HUES48 (cell line): ENCODE results near the gene UBL7.

Experiments used
- H3K27ac ChIP-seq: one replicate; pipeline ENCODE4 v1.7.0; 2013; ENCODE audit warnings: low read depth, low read length, inconsistent platforms
- H3K27me3 ChIP-seq: 2 replicates; pipeline ENCODE4 v1.6.1; 2013; ENCODE audit warnings: mild to moderate bottlenecking, low read length; ENCODE audit not compliant: control insufficient read depth, insufficient read depth
- H3K36me3 ChIP-seq: 2 replicates; pipeline ENCODE4 v1.6.1; 2013; ENCODE audit warnings: low read length; ENCODE audit not compliant: control insufficient read depth, insufficient read depth
- H3K4me1 ChIP-seq: 2 replicates; pipeline ENCODE4 v1.6.1; 2013; ENCODE audit warnings: mild to moderate bottlenecking, low read length; ENCODE audit not compliant: control insufficient read depth, insufficient read depth
- H3K4me3 ChIP-seq: 2 replicates; pipeline ENCODE4 v1.5.1; 2013; ENCODE audit warnings: mild to moderate bottlenecking, low read depth, low read length
- H3K9ac ChIP-seq: 2 replicates; pipeline ENCODE4 v1.6.1; 2013; ENCODE audit warnings: mild to moderate bottlenecking, low read depth, low read length, moderate library complexity
- H3K9me3 ChIP-seq: 2 replicates; pipeline ENCODE4 v1.6.1; 2013; ENCODE audit warnings: low read length; ENCODE audit not compliant: control insufficient read depth, insufficient read depth

UBL7 gene

DNA sequence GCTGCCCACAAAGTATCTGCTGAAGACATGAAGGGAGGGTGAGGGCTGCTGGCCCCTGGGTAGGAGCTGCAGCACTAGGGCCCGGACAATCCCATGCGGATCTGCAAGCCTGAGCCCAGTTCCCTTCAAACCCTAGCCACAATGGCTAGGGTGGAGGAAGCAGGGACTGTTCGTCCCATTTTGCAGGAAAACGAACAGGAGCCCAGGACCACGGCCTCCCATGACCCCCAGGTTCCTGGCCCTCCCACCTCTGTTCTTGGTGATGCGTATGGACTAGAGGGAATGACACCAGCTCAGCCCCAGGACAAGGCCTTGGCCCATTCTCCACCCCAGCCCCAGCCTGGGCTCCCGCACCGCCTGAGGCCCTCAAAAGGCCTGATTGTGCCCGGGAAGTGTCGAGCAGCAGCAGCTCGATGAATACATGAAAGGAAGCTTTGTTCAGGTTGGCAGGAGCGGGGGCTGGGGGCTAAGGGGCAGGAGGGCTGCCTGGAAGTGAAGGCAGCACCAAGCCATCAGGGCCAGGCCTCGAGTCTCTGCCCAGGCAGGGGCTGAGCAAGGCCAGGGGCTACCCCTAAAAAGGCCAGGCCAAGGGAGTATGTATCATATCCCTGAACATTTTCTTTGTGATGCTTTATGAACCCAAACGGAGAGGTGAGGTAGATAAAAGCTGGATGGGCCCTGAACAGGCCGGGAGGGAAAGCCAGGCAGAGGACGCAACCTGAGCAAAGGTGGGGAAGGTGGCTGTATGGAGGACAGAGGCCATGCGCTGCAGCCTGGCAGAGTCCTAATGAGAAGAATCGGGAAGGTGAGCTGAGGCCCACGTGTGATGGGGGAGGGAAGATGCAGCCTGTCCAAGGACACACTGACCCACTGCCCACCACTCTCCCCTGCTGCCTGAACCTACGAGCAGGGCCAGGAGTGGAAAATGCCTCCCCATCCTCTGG, 39.4 kb downstream of the UBL7 start:
- H3K9ac ChIP-seq, result no peak overlapping the region
- H3K4me3 ChIP-seq, result no peak overlapping the region
- no peaks in the 10 kb centered on the region for H3K9me3 ChIP-seq
- peaks cover 32% of the 10 kb centered on the region for H3K4me1 ChIP-seq
- H3K36me3 ChIP-seq, result peaks cover 8% of the 10 kb centered on the region; the same call in 1 of the 2 replicates
- no peak overlapping the region for H3K27ac ChIP-seq
- no peaks in the 10 kb centered on the region for H3K27me3 ChIP-seq

DNA sequence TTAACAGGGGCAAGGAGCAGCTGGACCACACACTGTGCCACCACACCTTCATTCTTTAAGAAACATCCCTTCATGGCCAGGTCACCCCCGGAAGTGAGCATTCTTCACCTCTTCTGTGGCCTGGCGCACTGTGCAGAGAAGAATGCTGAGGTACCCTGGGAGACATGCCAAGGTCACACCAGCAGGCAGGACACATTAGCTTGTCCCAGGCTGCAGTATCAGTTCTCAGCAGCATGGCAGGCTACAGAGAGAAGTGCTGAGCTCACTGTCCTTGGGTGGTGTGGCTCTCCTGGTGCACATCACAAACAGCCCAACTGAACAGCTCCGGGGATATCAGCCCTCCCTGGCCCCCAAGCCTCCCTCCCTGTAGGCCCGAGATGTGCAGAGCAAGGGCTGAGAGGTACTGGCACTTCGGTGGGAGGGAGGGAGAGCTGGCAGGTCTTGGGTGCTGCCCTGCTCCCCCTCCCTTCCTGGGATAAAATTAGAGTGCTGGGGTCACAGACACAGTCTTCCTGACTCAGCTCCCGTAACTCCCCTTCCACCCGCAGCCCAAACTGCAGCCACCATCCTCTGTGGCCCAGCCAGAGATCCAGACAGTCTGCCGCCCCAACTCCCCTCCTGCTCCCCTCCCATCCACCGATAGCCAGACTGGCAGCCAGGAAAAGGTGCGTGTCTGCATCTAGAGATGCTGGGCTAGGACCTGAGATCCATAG, 40.6 kb downstream of the UBL7 start:
- Histone ChIP-seq H3K9ac (no peak overlapping the region), H3K4me3 (no peak overlapping the region), H3K27ac (no peak overlapping the region), H3K36me3 (peaks cover 16% of the 10 kb centered on the region), H3K9me3 (no peaks in the 10 kb centered on the region), H3K27me3 (no peaks in the 10 kb centered on the region), H3K4me1 (peaks cover 32% of the 10 kb centered on the region)

DNA sequence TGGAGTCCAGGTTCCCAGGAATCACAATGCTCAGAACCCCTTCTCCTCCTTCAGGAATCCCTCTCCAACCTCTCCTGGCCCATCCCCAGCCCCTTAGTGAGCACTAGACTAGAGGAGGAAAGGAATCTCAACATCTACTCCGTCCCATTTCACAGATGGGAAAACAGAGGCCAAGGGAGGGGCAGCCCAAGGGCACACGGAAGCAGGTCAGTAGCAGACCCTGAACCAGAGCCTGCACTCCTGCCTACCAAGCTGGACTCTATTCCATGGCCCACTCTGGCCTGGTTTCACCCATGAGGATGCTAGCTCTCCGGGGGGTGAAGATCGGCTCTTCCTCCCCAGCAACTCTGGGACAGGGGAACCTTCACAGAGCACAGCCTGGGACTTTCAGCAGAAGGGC, 41.5 kb downstream of the UBL7 start:
- Histone ChIP-seq H3K27me3 (no peaks in the 10 kb centered on the region), H3K9ac (no peak overlapping the region), H3K27ac (no peak overlapping the region), H3K4me3 (no peak overlapping the region), H3K4me1 (peaks cover 32% of the 10 kb centered on the region), H3K9me3 (no peaks in the 10 kb centered on the region), H3K36me3 (peaks cover 19% of the 10 kb centered on the region)

DNA sequence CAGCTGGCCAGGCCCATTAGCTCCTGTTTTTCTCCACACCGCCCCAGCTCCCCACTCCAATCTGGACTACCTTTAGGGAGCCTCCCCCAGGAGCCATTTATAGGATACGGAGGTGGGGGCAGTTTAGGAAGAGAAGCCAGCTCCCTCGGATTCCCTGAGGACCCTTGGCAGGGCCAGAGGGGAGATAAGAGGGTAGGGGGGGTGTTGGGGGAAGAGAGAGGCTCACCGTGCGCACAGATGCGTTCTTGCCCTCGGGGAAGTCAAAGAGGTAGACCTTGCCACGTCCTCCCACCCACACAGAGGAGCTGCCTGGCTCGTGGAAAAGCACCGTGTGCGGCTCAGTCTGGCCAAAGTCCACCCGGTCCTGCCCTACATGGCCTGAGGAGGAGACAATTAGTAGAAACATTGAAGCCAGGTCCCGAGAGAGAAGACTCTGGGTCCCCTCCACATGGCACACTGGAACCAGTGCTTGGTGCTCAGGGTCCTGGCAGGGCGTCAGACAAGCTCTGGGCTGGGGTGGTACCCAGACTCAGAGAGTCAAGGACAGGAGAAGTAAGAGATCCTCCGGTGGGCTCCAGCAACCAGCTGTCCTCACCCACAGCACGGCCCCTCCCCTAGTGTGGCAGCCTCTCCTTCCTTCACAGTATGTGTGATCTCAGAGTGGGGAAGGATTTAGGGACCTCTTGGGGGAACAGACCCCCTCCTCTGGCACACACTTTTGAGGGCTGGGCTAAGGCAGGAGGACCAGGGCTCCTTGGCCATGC, 42.2 kb downstream of the UBL7 start:
- Histone ChIP-seq H3K9ac (no peak overlapping the region), H3K4me3 (no peak overlapping the region), H3K4me1 (peaks cover 31% of the 10 kb centered on the region), H3K27me3 (no peaks in the 10 kb centered on the region), H3K27ac (no peak overlapping the region), H3K9me3 (no peaks in the 10 kb centered on the region), H3K36me3 (peaks cover 21% of the 10 kb centered on the region)

DNA sequence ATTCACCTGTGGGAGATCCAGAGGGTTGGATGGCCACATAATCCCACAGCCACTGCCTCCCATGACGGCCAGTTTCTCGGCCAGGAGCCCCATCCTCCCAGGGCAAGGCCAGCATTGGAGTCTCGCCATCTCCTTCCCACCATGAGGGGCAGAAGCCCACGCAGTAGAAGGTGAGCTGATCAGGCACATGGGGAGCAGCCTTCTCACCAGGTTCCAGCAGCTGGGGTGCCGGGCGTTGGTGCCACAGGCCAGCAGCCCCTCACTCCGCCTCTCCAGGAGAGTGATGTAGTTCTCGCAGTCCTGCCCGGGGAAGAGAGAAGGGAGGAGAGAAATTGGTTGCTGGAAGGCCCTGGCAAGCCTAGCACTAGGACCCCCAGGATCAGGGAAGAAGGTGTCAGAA, 43.3 kb downstream of the UBL7 start:
- Histone ChIP-seq H3K27ac (no peak overlapping the region), H3K9ac (no peak overlapping the region), H3K4me3 (no peak overlapping the region), H3K36me3 (peaks cover 31% of the 10 kb centered on the region), H3K9me3 (no peaks in the 10 kb centered on the region), H3K27me3 (no peaks in the 10 kb centered on the region), H3K4me1 (peaks cover 20% of the 10 kb centered on the region)

DNA sequence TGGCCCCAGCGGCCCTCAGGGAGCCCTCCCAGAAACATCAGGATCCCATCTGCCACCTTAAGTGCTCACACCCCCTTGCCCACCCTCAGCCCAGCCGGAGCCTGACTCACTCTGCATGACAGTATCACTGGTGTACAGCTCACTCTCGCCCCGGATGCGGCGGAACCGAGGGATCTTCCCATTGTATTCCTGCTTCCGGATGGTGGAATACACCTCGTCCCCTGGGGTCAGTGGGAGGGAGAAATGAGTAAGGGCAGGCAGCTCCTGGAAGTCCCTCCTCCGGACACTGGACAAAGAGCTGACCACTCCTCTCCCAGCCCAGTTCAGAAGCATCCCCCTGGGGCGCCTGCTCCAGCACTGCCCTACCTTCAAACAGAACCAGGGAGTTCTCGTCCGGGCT, 43.7 kb downstream of the UBL7 start:
- H3K4me1 ChIP-seq, result peaks cover 16% of the 10 kb centered on the region
- no peaks in the 10 kb centered on the region for H3K27me3 ChIP-seq
- H3K9ac ChIP-seq, result no peak overlapping the region
- peaks cover 31% of the 10 kb centered on the region for H3K36me3 ChIP-seq
- H3K4me3 ChIP-seq, result no peak overlapping the region
- no peaks in the 10 kb centered on the region for H3K9me3 ChIP-seq
- no peak overlapping the region for H3K27ac ChIP-seq

DNA sequence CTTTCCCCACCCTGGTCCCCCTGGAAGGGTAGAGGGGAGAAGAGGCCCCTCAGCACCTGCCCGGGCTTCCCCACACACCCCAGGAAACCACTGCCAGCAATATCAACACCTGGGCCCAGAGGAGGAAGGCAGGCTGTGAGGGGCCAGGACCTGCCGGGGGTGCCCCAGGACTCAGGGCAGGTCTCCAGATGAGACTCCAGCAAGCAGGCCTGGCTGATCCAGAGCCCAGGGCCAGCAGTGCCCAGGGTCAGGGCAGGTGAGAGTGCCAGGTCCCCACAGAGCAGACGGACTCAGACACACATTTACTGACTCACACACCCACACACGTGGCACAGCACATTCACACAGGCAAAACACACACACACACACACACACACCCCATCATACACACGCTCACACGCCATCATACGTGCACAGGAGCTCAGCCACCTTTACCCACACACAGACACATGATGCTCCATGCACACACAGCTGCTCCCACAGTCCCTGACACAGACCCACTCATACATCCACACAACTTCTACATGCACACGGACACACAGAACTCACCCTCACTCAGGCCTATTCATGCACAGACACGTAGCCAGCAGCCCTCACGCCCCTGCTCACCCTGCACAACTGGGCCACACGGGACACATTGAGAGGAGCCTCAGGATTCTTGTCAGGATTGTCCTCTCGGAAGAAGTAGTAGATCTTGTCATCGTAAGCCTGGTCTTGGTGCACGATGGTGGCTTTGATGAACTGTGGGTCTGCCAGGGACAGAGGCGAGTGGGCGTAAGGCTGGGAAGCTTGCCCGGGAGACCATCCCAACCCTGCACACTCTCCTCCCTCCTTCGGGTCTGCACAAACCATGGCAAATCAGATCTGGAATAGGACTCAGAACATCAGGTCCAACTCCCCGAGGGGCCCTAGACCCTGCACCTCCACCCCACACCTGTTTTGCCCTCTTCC, 44.7 kb downstream of the UBL7 start:
- no peaks in the 10 kb centered on the region for H3K27me3 ChIP-seq
- H3K4me1 ChIP-seq, result peaks cover 6% of the 10 kb centered on the region
- H3K27ac ChIP-seq, result no peak overlapping the region
- peaks cover 31% of the 10 kb centered on the region for H3K36me3 ChIP-seq
- H3K4me3 ChIP-seq, result no peak overlapping the region
- H3K9me3 ChIP-seq, result no peaks in the 10 kb centered on the region
- H3K9ac ChIP-seq, result no peak overlapping the region

DNA sequence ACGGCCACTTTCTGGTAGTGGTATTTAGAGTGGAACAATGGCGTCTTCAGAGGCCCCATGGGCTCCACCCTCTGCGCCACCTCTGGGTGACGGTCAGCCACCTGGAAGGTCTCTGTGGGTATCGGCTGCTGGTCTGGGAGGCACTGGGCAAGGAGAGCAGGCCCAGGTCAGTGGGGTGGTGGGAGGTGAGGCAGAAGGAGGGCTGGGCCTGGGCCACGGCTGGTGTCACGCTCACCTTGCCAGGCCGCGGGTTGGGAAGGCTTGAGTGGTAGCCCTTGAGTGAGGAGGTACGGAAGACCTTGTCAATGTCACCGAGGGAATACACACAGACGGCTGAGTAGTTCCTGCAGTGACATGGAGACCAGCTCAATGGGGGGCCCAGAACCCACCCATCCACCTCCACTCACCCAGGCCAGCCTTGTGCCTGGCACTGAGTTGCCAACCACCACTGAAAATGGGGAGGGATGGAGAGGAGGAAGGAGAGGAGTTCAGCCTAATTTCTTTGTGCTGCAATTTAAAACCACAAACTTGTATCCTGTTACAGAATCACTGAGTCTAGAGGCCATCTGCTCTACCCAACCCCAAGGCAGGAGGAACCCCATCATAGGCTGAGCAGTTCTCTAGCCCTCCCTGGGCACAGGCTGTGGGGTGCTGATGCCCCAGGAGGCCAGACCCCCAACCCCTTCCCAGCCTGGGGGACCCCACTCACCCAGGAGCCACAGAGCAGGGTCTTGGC, 46.2 kb downstream of the UBL7 start:
- H3K27ac ChIP-seq, result no peak overlapping the region
- no peak overlapping the region for H3K4me3 ChIP-seq
- H3K36me3 ChIP-seq, result peaks cover 39% of the 10 kb centered on the region
- H3K27me3 ChIP-seq, result no peaks in the 10 kb centered on the region
- H3K9me3 ChIP-seq, result no peaks in the 10 kb centered on the region
- no peaks in the 10 kb centered on the region for H3K4me1 ChIP-seq
- H3K9ac ChIP-seq, result no peak overlapping the region

DNA sequence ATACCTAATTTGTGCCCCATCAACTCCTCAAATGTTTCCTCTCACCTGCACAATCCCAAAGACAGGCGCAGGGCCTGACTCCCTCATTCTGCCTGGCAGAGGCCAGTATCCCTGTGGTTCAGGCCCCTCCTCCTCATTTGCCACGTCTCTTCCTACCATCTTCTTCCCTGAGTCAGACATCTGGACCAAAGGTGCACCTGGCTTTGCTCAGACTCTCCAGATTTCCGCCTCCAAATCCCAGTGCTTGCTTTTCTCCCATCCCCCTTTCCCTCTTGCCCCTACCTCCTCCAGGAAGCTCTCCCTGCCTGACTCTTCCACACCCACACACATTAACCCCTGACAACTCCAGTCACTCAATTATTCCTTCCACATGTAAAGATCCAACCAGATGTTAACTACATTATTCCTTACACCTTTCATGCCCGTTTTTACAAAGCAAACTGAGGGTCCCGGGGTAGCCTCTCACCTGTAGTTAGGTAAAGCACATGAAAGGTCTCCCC, 46.8 kb downstream of the UBL7 start:
- Histone ChIP-seq H3K4me3 (no peak overlapping the region), H3K9ac (no peak overlapping the region), H3K27ac (no peak overlapping the region), H3K36me3 (peaks cover 39% of the 10 kb centered on the region), H3K9me3 (no peaks in the 10 kb centered on the region), H3K27me3 (no peaks in the 10 kb centered on the region), H3K4me1 (no peaks in the 10 kb centered on the region)
